NCI-H2107 treated with DMSO at 0.1 percent for 48 hours (cell line): ENCODE measurements around the gene GPC3.

Experiments used
- DNase-seq: peaks from one replicate; lab custom pipeline; 2025; ENCODE audit not compliant: unreplicated experiment; lab: John Stamatoyannopoulos, UW

GPC3 gene

GRCh38 chrX:133576876-133577275 lies 408.5 kb downstream of the GPC3 start:
- no peak for DNase-seq

GRCh38 chrX:133575501-133576136 lies 409.8 kb downstream of the GPC3 start:
- DNase-seq, result no peak

GRCh38 chrX:133574716-133575115 lies 410.7 kb downstream of the GPC3 start:
- no peak for DNase-seq

GRCh38 chrX:133570549-133570948 lies 414.8 kb downstream of the GPC3 start:
- DNase-seq, result no peak

GRCh38 chrX:133569217-133569616 lies 416.2 kb downstream of the GPC3 start:
- DNase-seq, result no peak

- no peak for DNase-seq
Measured at GRCh38 chrX:133568109-133568508, 417.3 kb downstream of the GPC3 start.

GRCh38 chrX:133566876-133567275 lies 418.5 kb downstream of the GPC3 start:
- no peak for DNase-seq

GRCh38 chrX:133563705-133564104 lies 421.7 kb downstream of the GPC3 start:
- DNase-seq, result no peak

GRCh38 chrX:133561251-133561650 lies 424.1 kb downstream of the GPC3 start:
- DNase-seq, result no peak

- no peak for DNase-seq
Measured at GRCh38 chrX:133559909-133560308, 425.5 kb downstream of the GPC3 start.

- DNase-seq, result no peak
Measured at GRCh38 chrX:133555782-133556458, 429.5 kb downstream of the GPC3 start.

- no peak for DNase-seq
Measured at GRCh38 chrX:133550665-133551485, 434.5 kb downstream of the GPC3 start.

GRCh38 chrX:133549295-133549933 lies 436.0 kb downstream of the GPC3 start:
- DNase-seq, result no peak

GRCh38 chrX:133546441-133546840 lies 439.0 kb downstream of the GPC3 start:
- no peak for DNase-seq

- no peak for DNase-seq
Measured at GRCh38 chrX:133544778-133545177, 440.6 kb downstream of the GPC3 start.

GRCh38 chrX:133544115-133544514 lies 441.3 kb downstream of the GPC3 start:
- DNase-seq, result no peak

GRCh38 chrX:133543654-133544053 lies 441.7 kb downstream of the GPC3 start:
- DNase-seq, result no peak

GRCh38 chrX:133542476-133542875 lies 442.9 kb downstream of the GPC3 start:
- no peak for DNase-seq

- no peak for DNase-seq
Measured at GRCh38 chrX:133541021-133541420, 444.4 kb downstream of the GPC3 start.

GRCh38 chrX:133538148-133538547 lies 447.2 kb downstream of the GPC3 start:
- no peak for DNase-seq

- no peak for DNase-seq
Measured at GRCh38 chrX:133537142-133537541, 448.3 kb downstream of the GPC3 start.

- no peak for DNase-seq
Measured at GRCh38 chrX:133535066-133535465, 450.3 kb downstream of the GPC3 start.
